Ectodermal cell (in vitro differentiated cells): ENCODE results near the gene SPON1.
"Not testable (repeated sequence)": the region's sequence is repeated elsewhere in the genome, so short reads cannot be mapped to it uniquely, and the experiment has no call there.

Experiments
- H3K27ac ChIP-seq: 2 replicates; pipeline ENCODE4 v1.7.0; 2013; ENCODE audit warnings: mild to moderate bottlenecking, low read depth, low read length; ENCODE audit not compliant: insufficient read depth, poor library complexity, severe bottlenecking
- H3K27me3 ChIP-seq: 2 replicates; pipeline ENCODE4 v1.7.0; 2013; ENCODE audit warnings: mild to moderate bottlenecking, low read length; ENCODE audit not compliant: insufficient read depth, control insufficient read depth, poor library complexity, severe bottlenecking
- H3K36me3 ChIP-seq: one replicate; pipeline ENCODE4 v1.7.0; 2013; ENCODE audit warnings: low read length; ENCODE audit not compliant: control insufficient read depth, insufficient read depth
- H3K4me1 ChIP-seq: one replicate; pipeline ENCODE4 v1.7.0; 2013; ENCODE audit warnings: low read length; ENCODE audit not compliant: control insufficient read depth, insufficient read depth
- H3K4me3 ChIP-seq: 2 replicates; pipeline ENCODE4 v1.7.0; 2013; ENCODE audit warnings: low read depth, low read length, control low read depth; ENCODE audit not compliant: insufficient read depth
- H3K9me3 ChIP-seq: 2 replicates; pipeline ENCODE4 v1.7.0; 2013; ENCODE audit warnings: mild to moderate bottlenecking, low read length, moderate library complexity; ENCODE audit not compliant: control insufficient read depth
- WGBS, 2 experiments: methylation state at CpG; one replicate each; pipeline ENCODE4 v1.1.7; 2013; ENCODE audit warnings: missing lambda C conversion rate in 2 of 2; 5-methylcytosine and 5-hydroxymethylcytosine counted together

Gene SPON1

GRCh38 chr11:13927481-13927880, 35.0 kb upstream of the SPON1 start:
- Histone ChIP-seq H3K4me1 (peaks cover 10% of the 10 kb centered on the region), H3K9me3 (no peaks in the 10 kb centered on the region), H3K4me3 (no peak overlapping the region), H3K27me3 (no peaks in the 10 kb centered on the region), H3K36me3 (no peaks in the 10 kb centered on the region), H3K27ac (no peak overlapping the region)
- 97 to 100% methylated on average over 1 of the region's 1 CpG for WGBS, 2 experiments

DNA sequence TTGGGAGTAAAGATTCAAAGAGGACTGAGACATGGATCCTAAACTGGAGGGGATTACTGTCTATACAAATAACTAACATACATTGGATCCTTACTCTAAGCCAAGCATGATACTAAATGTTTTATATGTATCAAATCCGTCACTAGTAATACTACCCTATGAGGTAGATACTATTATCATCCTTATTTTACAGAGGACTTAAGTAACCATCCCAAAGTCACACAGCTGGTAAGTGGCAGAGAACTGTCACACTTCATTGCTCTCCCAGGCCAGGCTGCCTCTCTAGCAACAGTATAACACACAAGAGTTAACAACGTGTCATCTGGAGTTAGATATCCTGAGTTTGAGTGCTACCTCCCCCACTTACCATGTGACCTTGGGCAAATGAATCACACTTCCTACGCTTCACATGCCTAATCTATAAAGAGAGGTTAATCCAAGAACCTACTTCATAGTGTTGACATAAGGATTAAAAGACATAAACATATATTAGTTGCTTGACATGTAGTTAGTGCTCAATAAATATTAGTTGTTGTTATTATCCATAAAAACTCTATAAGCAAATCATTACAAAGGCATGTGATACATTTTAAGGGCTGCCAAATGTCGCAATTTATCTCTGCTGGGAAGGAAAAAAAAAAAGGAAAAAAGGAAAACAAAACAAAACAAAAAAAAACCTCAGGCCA, 33.8 kb upstream of the SPON1 start:
- no peaks in the 10 kb centered on the region for H3K9me3 ChIP-seq
- H3K27ac ChIP-seq, result no peak overlapping the region
- peaks cover 10% of the 10 kb centered on the region for H3K4me1 ChIP-seq
- H3K4me3 ChIP-seq, result no peak overlapping the region
- no peaks in the 10 kb centered on the region for H3K36me3 ChIP-seq
- no peaks in the 10 kb centered on the region for H3K27me3 ChIP-seq
- 84 to 93% methylated on average over 3 to 4 of the region's 4 CpGs for WGBS, 2 experiments

GRCh38 chr11:13929395-13929891, 33.1 kb upstream of the SPON1 start:
- no peaks in the 10 kb centered on the region for H3K36me3 ChIP-seq
- no peaks in the 10 kb centered on the region for H3K9me3 ChIP-seq
- H3K4me1 ChIP-seq, result peaks cover 10% of the 10 kb centered on the region
- H3K27ac ChIP-seq, result no peak overlapping the region
- no peak overlapping the region for H3K4me3 ChIP-seq
- WGBS, 2 experiments, result 70 to 75% methylated on average over 3 of the region's 3 CpGs
- no peaks in the 10 kb centered on the region for H3K27me3 ChIP-seq

- Histone ChIP-seq H3K4me1 (peaks cover 10% of the 10 kb centered on the region), H3K36me3 (no peaks in the 10 kb centered on the region), H3K27me3 (no peaks in the 10 kb centered on the region), H3K4me3 (no peak overlapping the region), H3K27ac (no peak overlapping the region), H3K9me3 (no peaks in the 10 kb centered on the region)
- WGBS, 2 experiments, result 91 to 94% methylated on average over 3 to 4 of the region's 4 CpGs
Observed at GRCh38 chr11:13931356-13931755, 31.2 kb upstream of the SPON1 start.

DNA sequence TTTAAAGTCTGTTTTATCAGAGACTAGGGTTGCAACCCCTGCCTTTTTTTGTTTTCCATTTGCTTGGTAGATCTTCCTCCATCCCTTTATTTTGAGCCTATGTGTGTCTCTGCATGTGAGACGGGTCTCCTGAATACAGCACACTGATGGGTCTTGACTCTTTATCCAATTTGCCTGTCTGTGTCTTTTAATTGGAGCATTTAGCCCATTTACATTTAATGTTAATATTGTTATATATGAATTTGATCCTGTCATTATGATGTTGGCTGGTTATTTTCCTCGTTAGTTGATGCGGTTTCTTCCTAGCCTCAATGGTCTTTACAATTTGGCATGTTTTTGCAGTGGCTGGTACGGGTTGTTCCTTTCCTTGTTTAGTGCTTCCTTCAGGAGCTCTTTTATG, 25.4 kb upstream of the SPON1 start:
- not testable (repeated sequence) for H3K36me3 ChIP-seq, H3K4me1 ChIP-seq, H3K27ac ChIP-seq, H3K9me3 ChIP-seq, H3K27me3 ChIP-seq, H3K4me3 ChIP-seq
- 79 to 100% methylated on average over 2 to 3 of the region's 4 CpGs for WGBS, 2 experiments

- not testable (repeated sequence) for H3K4me1 ChIP-seq, H3K4me3 ChIP-seq, H3K36me3 ChIP-seq, H3K27me3 ChIP-seq, H3K9me3 ChIP-seq, H3K27ac ChIP-seq
- 86 to 87% methylated on average over 10 of the region's 10 CpGs for WGBS, 2 experiments
Observed at GRCh38 chr11:13938829-13939228, 23.7 kb upstream of the SPON1 start.

DNA sequence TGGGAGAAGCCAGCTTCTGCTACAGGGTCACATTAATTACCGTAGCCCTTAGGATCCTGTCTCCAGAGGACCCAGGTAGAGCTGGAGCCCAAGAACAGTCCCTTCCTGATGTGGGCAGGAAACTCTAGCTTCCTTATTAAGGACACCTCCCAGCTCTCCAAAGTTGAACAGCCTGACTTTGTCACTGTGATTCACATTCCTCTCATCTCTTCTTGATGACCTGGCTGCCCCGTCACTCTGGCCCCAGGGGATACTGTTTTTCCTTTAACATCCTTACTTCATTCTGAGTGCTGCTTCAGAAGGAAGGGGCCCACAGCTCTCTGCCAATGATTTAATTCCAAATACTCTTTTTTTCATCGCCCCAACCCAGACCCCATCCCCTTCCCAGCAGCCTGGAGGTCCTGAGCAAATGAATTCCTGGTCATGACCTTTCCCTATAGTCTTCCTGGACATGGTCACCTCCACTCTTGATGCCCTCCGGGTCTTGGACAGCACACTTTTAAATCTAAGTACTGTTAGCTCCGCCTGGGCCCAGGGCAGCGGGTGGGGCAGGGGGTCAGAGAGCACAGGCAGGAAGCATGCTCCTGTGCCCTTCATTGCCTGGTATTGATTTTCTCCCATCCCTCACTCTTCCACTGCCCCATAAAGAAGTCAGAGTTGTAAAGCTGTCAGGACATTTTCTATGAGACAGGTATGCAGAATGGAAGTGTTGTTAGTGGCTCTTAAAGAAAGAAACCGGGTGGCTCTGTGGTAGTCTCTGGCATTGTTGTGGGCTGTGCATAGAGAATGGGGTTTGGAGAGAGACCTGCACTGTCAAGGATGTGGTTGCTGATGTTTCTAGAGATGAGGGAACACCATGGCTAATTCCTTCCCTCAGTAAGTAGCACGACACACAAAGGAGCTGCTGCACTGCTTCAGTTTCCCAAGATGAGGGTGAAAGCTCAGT, 22.3 kb upstream of the SPON1 start:
- Histone ChIP-seq H3K27ac (no peak overlapping the region), H3K27me3 (no peaks in the 10 kb centered on the region)
- WGBS, 2 experiments, result 88 to 89% methylated on average over 8 of the region's 8 CpGs

GRCh38 chr11:13940907-13941256, 21.6 kb upstream of the SPON1 start:
- H3K9me3 ChIP-seq, result no peaks in the 10 kb centered on the region
- no peaks in the 10 kb centered on the region for H3K36me3 ChIP-seq
- 90 to 100% methylated on average over 1 of the region's 1 CpG for WGBS, 2 experiments
- peaks cover 9% of the 10 kb centered on the region for H3K4me1 ChIP-seq
- no peak overlapping the region for H3K4me3 ChIP-seq
- no peak overlapping the region for H3K27ac ChIP-seq
- no peaks in the 10 kb centered on the region for H3K27me3 ChIP-seq

More for the DNA sequence above, 22.3 kb upstream of the SPON1 start:
- Histone ChIP-seq H3K36me3 (no peaks in the 10 kb centered on the region), H3K4me1 (peaks cover 9% of the 10 kb centered on the region), H3K9me3 (no peaks in the 10 kb centered on the region), H3K4me3 (no peak overlapping the region)

DNA sequence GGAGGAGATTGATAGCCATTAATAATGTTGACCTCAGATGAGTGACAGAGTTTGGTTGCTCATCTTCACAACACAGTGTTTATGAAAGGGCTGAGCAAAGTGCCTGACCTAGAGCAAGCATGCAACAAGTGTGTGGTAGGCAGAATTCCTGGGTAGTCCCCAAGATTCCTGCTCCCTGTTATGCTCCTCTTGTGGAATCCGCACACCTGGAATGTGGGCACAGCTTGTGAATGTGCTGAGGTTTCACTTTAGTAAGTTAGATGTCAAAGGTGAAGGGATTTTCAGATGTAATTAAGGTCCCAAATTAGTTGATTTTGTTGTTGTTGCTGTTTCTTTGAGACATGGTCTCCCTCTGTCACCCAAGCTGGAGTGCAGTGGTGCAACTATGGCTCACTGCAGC, 20.7 kb upstream of the SPON1 start:
- Histone ChIP-seq H3K4me3 (no peak overlapping the region), H3K27ac (no peak overlapping the region), H3K36me3 (no peaks in the 10 kb centered on the region), H3K4me1 (peaks cover 9% of the 10 kb centered on the region), H3K27me3 (no peaks in the 10 kb centered on the region), H3K9me3 (no peaks in the 10 kb centered on the region)
- 96 to 97% methylated on average over 1 of the region's 1 CpG for WGBS, 2 experiments

DNA sequence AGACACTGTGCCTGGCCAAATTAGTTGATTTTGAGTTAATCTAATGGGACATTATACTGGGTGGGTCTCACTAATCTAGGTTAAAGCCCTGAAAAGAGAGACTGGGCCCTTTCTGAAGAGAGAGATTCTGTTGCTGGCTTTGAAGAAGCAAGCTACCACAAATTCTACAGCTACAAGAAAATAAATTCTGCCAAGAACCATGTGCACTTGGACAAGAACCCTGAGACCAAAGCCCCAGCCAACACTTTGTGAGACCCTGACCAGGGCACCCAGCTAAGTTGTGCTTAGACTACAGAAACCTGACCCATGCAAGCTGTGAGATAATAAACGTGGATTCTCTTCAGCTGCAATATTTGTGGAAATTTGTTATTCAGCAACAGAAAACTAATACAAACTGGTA, 20.1 kb upstream of the SPON1 start:
- H3K36me3 ChIP-seq, result no peaks in the 10 kb centered on the region
- H3K4me1 ChIP-seq, result peaks cover 9% of the 10 kb centered on the region
- H3K4me3 ChIP-seq, result no peak overlapping the region
- no peaks in the 10 kb centered on the region for H3K9me3 ChIP-seq
- no peak overlapping the region for H3K27ac ChIP-seq
- WGBS, 2 experiments, result 100% methylated on average over 1 of the region's 1 CpG; no CpG with 5 or more reads in 1 of the 2 experiments
- no peaks in the 10 kb centered on the region for H3K27me3 ChIP-seq
